Astrocyte of the spinal cord (primary cell): ENCODE data around the gene KIAA1328.
A peak's percentile ranks its signal among the peaks of the same experiment; 100 is the strongest.
"Not testable (repeated sequence)": the region's sequence is repeated elsewhere in the genome, so short reads cannot be mapped to it uniquely, and the experiment has no call there.

Experiments
- DNase-seq: peaks from one replicate; pipeline ENCODE4 v3.0.0; 2011; ENCODE audit warnings: low read depth, low spot score
- H3K4me3 ChIP-seq: 2 replicates; pipeline ENCODE4 v1.5.1; 2011; ENCODE audit warnings: low read depth, mild to moderate bottlenecking, low read length, moderate library complexity
- in situ Hi-C: cut with HindIII; loops from 2 replicates; pipeline ENCODE4 v1.10.0; 2017; ENCODE audit warnings: low sequenced_read_pairs
- TF ChIP-seq, protein P1 (sequence below): IDR thresholded peaks from 2 replicates; pipeline ENCODE4 v1.5.1; 2012; ENCODE audit warnings: low read depth, mild to moderate bottlenecking, low read length, inconsistent platforms

The KIAA1328 gene

DNA sequence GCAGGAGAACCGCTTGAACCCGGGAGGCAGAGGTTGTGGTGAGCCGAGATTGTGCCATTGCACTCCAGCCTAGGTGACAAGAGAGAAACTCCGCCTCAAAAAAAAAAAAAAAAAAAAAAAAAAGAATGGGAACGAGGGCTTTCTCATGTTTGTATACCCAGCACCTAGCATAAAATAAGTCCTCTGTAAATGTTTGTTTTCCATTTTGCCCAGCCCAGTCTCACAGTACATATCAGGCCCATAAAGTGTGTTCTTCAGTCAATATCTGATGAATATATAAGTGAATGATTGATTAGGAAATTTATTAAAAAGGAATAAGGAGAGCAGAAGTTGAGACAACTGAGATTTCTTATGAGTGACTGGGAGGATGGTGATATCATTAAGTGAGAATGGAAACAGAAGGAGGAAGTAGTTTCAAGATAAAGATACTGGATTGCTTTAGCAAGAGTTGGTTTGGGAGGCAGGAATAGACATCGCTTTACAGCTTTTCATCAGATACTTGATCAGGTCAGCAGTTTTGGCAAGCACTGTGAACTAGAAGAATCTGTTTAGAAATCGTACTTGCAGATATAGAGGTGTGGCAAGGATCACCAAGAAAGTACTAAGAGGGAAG is 327.5 kb downstream of the KIAA1328 start:
- no peak overlapping the region for H3K4me3 ChIP-seq
- TF ChIP-seq, protein P1, sequence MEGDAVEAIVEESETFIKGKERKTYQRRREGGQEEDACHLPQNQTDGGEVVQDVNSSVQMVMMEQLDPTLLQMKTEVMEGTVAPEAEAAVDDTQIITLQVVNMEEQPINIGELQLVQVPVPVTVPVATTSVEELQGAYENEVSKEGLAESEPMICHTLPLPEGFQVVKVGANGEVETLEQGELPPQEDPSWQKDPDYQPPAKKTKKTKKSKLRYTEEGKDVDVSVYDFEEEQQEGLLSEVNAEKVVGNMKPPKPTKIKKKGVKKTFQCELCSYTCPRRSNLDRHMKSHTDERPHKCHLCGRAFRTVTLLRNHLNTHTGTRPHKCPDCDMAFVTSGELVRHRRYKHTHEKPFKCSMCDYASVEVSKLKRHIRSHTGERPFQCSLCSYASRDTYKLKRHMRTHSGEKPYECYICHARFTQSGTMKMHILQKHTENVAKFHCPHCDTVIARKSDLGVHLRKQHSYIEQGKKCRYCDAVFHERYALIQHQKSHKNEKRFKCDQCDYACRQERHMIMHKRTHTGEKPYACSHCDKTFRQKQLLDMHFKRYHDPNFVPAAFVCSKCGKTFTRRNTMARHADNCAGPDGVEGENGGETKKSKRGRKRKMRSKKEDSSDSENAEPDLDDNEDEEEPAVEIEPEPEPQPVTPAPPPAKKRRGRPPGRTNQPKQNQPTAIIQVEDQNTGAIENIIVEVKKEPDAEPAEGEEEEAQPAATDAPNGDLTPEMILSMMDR, result no peak
- in situ Hi-C loops, result no loop called here
- DNase-seq, result no peak

DNA sequence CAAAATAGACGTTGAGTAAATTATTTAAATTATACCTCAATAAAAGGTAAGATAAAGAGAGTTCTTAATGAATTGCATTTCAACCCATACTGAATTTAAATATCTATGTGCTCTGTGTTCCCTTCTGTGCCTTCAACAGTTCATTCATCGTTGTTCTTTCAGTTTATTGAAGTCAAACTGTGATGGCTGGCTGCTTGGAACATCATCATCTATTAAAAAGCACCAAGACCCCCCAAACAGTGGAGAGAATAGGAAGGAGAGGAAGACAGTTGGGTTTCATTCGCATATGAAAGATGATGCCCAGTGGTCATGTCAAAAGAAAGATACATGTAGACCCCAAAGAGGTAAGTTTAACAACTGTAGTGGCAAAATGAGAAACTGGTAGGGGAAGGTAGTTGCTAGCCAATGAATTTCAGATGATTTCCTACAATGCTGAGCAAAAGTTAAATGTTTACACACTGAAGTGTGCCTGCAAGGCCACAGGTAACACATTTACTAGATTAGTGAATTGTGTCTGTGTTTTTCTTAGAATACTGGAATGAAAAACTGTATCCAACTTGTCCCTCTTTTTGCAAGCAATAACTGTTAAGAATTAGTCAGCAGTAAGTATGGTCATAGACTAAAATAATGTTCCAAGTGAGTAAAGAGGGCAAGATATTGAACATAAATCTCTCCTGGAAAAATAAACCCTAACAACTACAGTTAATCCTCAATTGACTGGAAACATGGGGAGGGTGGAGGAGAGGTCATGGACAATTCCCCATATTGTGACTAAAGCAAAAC is 331.3 kb downstream of the KIAA1328 start:
- peak; percentile 7 for DNase-seq
- in situ Hi-C loops, result no loop called here
- no peak overlapping the region for H3K4me3 ChIP-seq
- TF ChIP-seq, protein P1, result no peak

DNA sequence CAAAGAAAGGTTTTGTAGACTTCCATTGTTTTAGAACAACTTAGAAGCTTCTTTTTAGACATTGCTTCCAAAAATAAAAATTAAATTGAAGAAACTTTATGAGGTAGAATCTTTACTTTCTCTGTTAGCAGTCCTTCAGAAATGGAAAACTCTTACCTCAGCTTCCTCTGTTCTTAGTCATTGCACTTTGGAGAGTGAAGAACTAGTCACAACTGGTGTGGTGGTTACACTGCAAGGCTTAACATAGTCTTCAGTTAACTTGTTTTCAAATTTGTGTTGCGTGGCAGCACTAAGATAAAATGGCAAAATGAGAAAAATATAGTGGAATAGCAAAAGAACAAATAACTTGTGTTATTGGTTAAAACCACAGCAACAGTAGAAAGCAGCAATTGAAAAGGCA is 332.6 kb downstream of the KIAA1328 start:
- DNase-seq, result no peak
- in situ Hi-C loops, result no loop called here
- H3K4me3 ChIP-seq, result no peak overlapping the region
- TF ChIP-seq, protein P1, result no peak

DNA sequence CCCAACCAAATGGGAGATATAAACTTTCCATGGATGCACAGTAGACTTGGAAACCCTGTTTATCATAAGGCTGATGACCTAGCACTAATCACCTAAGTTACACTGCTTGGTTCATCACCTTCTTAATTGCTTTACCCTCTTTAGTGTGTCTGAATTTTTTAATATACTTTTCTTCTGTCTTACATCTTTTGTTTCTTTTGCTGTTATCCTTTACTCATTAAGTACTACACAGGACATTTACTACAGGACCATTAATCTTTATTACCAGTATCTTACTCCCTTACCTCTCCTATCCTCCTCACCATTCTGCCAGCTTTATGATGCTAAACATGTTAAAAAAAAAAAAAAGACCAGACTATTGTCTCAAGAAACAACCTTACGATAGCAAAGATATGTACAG is 333.6 kb downstream of the KIAA1328 start:
- in situ Hi-C loops, result no loop called here
- DNase-seq, result no peak

GRCh38 chr18:37163119-37163518 is 334.2 kb downstream of the KIAA1328 start:
- no peak overlapping the region for H3K4me3 ChIP-seq
- TF ChIP-seq, protein P1, result no peak
- no peak for DNase-seq
- in situ Hi-C loops, result no loop called here

More for the DNA sequence above, 333.6 kb downstream of the KIAA1328 start:
- no peak overlapping the region for H3K4me3 ChIP-seq
- TF ChIP-seq, protein P1, result no peak

DNA sequence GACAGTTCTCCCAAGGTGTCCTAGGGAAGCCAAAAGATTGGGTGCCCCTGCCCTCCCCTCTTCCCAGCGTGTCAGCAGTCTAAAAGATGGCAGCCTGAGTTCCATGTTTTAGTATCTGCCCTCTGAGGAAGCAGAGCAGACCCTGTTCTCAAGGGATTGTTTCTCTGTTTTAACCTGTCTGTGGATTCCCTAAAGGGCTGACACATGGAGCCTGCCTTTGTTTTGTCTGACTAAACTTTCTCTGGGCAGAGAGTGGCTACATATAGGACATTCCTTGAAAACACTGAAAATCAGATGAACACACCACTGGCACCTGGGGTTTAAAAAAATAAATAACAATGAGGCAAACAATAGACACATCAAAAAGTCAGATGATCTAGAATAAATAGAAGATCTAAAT is 337.6 kb downstream of the KIAA1328 start:
- in situ Hi-C loops, result no loop called here
- no peak for DNase-seq
- H3K4me3 ChIP-seq, result no peak overlapping the region
- TF ChIP-seq, protein P1, result no peak

DNA sequence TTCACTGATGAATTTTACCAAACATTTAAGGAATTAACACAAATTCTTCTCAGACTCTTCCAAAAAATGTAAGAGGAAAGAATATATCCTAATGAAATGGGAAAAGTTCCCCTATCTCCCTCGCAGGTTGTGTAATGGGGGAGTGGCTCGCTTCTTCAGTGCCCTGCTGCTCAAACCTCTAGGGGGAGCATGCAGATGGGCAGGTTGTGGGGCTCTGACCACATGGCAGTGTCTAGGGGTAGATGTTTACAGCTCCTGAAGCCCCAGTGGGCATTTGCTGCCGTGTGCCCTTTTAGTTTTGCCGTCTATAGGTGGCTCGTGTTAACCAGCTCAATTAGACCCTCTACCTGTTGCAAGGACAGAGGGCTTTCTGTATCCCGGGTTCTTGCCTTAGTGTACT is 338.0 kb downstream of the KIAA1328 start:
- in situ Hi-C loops, H3K4me3 ChIP-seq, DNase-seq: not testable (repeated sequence)
